Neural cell (in vitro differentiated cells): ENCODE results near the gene ANP32B. TPM values are rescaled to one million over a fixed set of nuclear protein-coding genes. Genes with fewer than 3 reads are reported as not detected.

Experiments used
- H2AFZ ChIP-seq: fragments of 200-600, 300-800 bp; sonication (generic), shearing (Covaris generic); 2 replicates; pipeline ENCODE4 v1.6.0; 2014; ENCODE audit warnings: low read depth, mild to moderate bottlenecking, antibody characterized with exemption, low read length, moderate library complexity
- H3F3A ChIP-seq: fragments of 200-600 bp; shearing (Covaris generic); 2 replicates; pipeline ENCODE4 v1.6.1; 2016; ENCODE audit warnings: mild to moderate bottlenecking, moderate library complexity, mixed read lengths, antibody characterized with exemption, low read length; ENCODE audit not compliant: insufficient read depth, poor library complexity, severe bottlenecking
- H3K27ac ChIP-seq: fragments of 200-600, 300-800 bp; sonication (generic), shearing (Covaris generic); 2 replicates; pipeline ENCODE4 v1.5.1; 2014; ENCODE audit warnings: mild to moderate bottlenecking, low read length, moderate library complexity
- H3K27me3 ChIP-seq: fragments of 300-800, 200-600 bp; sonication (generic), shearing (Covaris generic); 2 replicates; pipeline ENCODE4 v1.6.0; 2014; ENCODE audit warnings: mild to moderate bottlenecking, low read depth, low read length, moderate library complexity; ENCODE audit not compliant: insufficient read depth
- H3K36me3 ChIP-seq: fragments of 300-800, 200-600 bp; sonication (generic), shearing (Covaris generic); 2 replicates; pipeline ENCODE4 v1.5.1; 2014; ENCODE audit warnings: mild to moderate bottlenecking, antibody characterized with exemption, low read length, moderate library complexity; ENCODE audit not compliant: insufficient read depth
- H3K4me2 ChIP-seq: fragments of 300-800, 200-600 bp; sonication (generic), shearing (Covaris generic); 2 replicates; pipeline ENCODE4 v1.6.0; 2014; ENCODE audit warnings: mild to moderate bottlenecking, low read length
- H3K4me3 ChIP-seq: fragments of 300-800, 200-600 bp; sonication (generic), shearing (Covaris generic); 2 replicates; pipeline ENCODE4 v1.5.1; 2014; ENCODE audit warnings: mild to moderate bottlenecking, low read length, moderate library complexity
- H3K79me2 ChIP-seq: fragments of 200-600 bp; shearing (Covaris generic); replicated peaks from 2 replicates; pipeline ENCODE4 v1.6.0; 2014; ENCODE audit warnings: mild to moderate bottlenecking, low read length, moderate library complexity; ENCODE audit not compliant: insufficient read depth
- H3K9ac ChIP-seq: fragments of 300-800, 200-600 bp; sonication (generic), shearing (Covaris generic); 2 replicates; pipeline ENCODE4 v1.6.1; 2016; ENCODE audit warnings: mild to moderate bottlenecking, low read length, mixed read lengths
- H3K9me2 ChIP-seq: fragments of 200-600 bp; shearing (Covaris generic); 2 replicates; pipeline ENCODE4 v1.6.1; 2016; ENCODE audit warnings: mild to moderate bottlenecking, low read length, mixed read lengths; ENCODE audit not compliant: insufficient read depth
- H3K9me3 ChIP-seq: fragments of 200-600, 300-800 bp; sonication (generic), shearing (Covaris generic); 2 replicates; pipeline ENCODE4 v1.6.1; 2016; ENCODE audit warnings: mild to moderate bottlenecking, mixed run types, low read length, moderate library complexity, mixed read lengths
- H4K20me1 ChIP-seq: fragments of 200-600 bp; shearing (Covaris generic); 2 replicates; pipeline ENCODE4 v1.6.1; 2016; ENCODE audit warnings: mild to moderate bottlenecking, mixed run types; ENCODE audit not compliant: insufficient read depth
- CTCF ChIP-seq: fragments of 450-650 bp; IDR thresholded peaks from 2 replicates; pipeline ENCODE4 v1.5.1; 2014; ENCODE audit warnings: antibody characterized with exemption, mild to moderate bottlenecking, moderate library complexity; ENCODE audit not compliant: poor library complexity, severe bottlenecking
- EP300 ChIP-seq: fragments of 450-650 bp; conservative IDR thresholded peaks from 2 replicates; pipeline ENCODE4 v1.6.1; 2014; ENCODE audit warnings: antibody characterized with exemption, mild to moderate bottlenecking, moderate library complexity; ENCODE audit not compliant: poor library complexity, severe bottlenecking
- EZH2 ChIP-seq: fragments of 200-600, 300-800 bp; shearing (Covaris generic), sonication (generic); IDR thresholded peaks from 2 replicates; pipeline ENCODE4 v1.6.1; 2014; ENCODE audit warnings: antibody characterized with exemption, low read length, borderline replicate concordance, mild to moderate bottlenecking; ENCODE audit not compliant: insufficient read depth, poor library complexity, severe bottlenecking
- MXI1 ChIP-seq: fragments of 450-650 bp; conservative IDR thresholded peaks from 2 replicates; pipeline ENCODE4 v1.6.1; 2014; ENCODE audit warnings: antibody characterized with exemption, mild to moderate bottlenecking; ENCODE audit not compliant: poor library complexity, severe bottlenecking
- POLR2AphosphoS5 ChIP-seq: IDR thresholded peaks from 2 replicates; pipeline ENCODE4 v1.6.1; 2012
- RAD21 ChIP-seq: fragments of 450-650 bp; conservative IDR thresholded peaks from 2 replicates; pipeline ENCODE4 v1.6.1; 2014; ENCODE audit warnings: antibody characterized with exemption, mild to moderate bottlenecking, moderate library complexity
- REST ChIP-seq: IDR thresholded peaks from 2 replicates; pipeline ENCODE4 v1.6.1; 2012; ENCODE audit warnings: borderline replicate concordance
- SMC3 ChIP-seq: fragments of 450-650 bp; conservative IDR thresholded peaks from 2 replicates; pipeline ENCODE4 v1.6.1; 2014; ENCODE audit warnings: antibody characterized with exemption, mild to moderate bottlenecking, moderate library complexity; ENCODE audit not compliant: poor library complexity
- TAF1 ChIP-seq: IDR thresholded peaks from 2 replicates; pipeline ENCODE4 v1.6.1; 2012; ENCODE audit warnings: low read depth
- polyA plus RNA-seq: library from polyadenylated mRNA; depleted of rRNA; stranded (reverse); fragments of >200 nt; gene quantifications from 2 replicates; pipeline ENCODE4 v1.2.3, GENCODE V29; 2014

The ANP32B gene
- polyA plus RNA-seq, 1 donor from 2014 or later = 4.1 TPM

GRCh38 chr9:98037357-98037756, 54.2 kb downstream of the ANP32B start:
- H2AFZ ChIP-seq = no peak overlapping the region
- no peaks in the 10 kb centered on the region for H4K20me1 ChIP-seq
- TF ChIP-seq EZH2 (no peak), TAF1 (no peak), POLR2AphosphoS5 (no peak), SMC3 (no peak), EP300 (no peak), CTCF (no peak)
- no peaks in the 10 kb centered on the region for H3K79me2 ChIP-seq
- H3K4me2 ChIP-seq = no peak overlapping the region
- no peaks in the 10 kb centered on the region for H3K36me3 ChIP-seq
- no peak overlapping the region for H3K9ac ChIP-seq
- H3F3A ChIP-seq = no peaks in the 10 kb centered on the region
- H3K27ac ChIP-seq = no peak overlapping the region
- H3K9me3 ChIP-seq = no peaks in the 10 kb centered on the region
- no peaks in the 10 kb centered on the region for H3K27me3 ChIP-seq
- no peaks in the 10 kb centered on the region for H3K9me2 ChIP-seq
- no peak overlapping the region for H3K4me3 ChIP-seq

GRCh38 chr9:98038958-98039357, 55.8 kb downstream of the ANP32B start:
- Histone ChIP-seq H3K9me3 (no peaks in the 10 kb centered on the region), H3K9me2 (no peaks in the 10 kb centered on the region), H3K9ac (no peak overlapping the region), H3F3A (no peaks in the 10 kb centered on the region), H4K20me1 (no peaks in the 10 kb centered on the region), H3K27ac (no peak overlapping the region), H3K4me2 (no peak overlapping the region), H3K36me3 (no peaks in the 10 kb centered on the region), H2AFZ (no peak overlapping the region), H3K27me3 (no peaks in the 10 kb centered on the region), H3K79me2 (no peaks in the 10 kb centered on the region), H3K4me3 (no peak overlapping the region)
- TF ChIP-seq REST = no peak
- no peak for TF ChIP-seq SMC3
- TF ChIP-seq CTCF = no peak
- TF ChIP-seq MXI1 = no peak
- no peak for TF ChIP-seq EP300
- TF ChIP-seq EZH2 = no peak
- TF ChIP-seq TAF1 = no peak
- no peak for TF ChIP-seq RAD21
- TF ChIP-seq POLR2AphosphoS5 = no peak
